Measurements from ENCODE around the gene GAK. TPM values are rescaled to one million over a fixed set of nuclear protein-coding genes. Genes with fewer than 3 reads are reported as not detected.

The GAK gene
- total and polyA plus RNA-seq, 2 of the 4 experiments (the other 2 are of a cell fraction): 45.1 to 133 TPM

DNA sequence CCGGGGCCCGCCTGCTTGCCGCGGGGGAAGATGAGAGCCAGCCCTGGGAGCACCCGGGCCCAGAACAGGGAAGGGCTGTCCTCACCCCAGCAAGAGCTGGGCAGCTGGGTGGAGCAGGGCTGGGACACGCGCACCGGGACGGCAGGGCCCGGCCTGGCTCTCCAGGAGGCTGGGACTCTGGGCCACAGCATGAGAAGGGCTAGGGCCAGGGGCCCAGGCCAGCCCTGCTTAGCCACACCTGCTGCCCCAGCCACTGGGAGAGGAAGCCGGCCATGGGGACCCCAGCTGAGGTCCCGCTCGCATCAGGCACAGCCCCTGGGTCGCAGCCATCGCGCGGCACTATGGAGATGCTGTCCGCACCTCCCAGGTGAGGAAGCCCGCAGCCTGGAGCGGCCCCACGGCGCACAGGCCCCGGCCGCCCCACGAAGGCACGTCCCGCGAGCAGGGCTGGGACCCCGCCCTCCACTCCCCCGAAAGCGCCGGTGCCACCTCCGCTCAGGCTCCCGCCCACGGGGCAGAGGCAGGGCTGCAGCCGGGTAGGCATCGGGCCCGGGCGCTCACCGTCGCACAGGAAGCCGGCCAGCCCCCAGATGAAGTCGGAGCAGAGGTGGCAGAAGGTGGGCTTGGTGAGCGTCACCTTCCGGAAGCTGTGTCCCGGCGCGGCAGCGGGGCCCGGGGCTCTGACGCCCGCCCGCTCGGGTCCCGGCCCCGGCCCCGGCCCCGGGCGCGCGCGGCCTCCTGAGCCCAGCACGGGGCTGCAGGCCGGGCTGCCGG lies 40.7 kb upstream of the GAK start:
- no peak overlapping the region for H2BK15ac ChIP-seq (ENCODE audit: low read depth, low read length)
- peak overlapping the region; percentile 84 for H3K4me2 ChIP-seq (ENCODE audit: low read depth, low read length)
- peak overlapping the region; percentile 95 for H2AK9ac ChIP-seq (replicated peaks; ENCODE audit: low read depth, low read length, poor library complexity)
- 0 out of 2 replicates have a peak overlapping the region, but pooled peaks have one; percentile 24 for H3K23ac ChIP-seq (ENCODE audit: low read depth, low read length)
- no TSS peak for BruUV-seq (replicated peaks)
- ATAC-seq (ENCODE audit: low read depth) (peak; percentile 65), DNase-seq (no peak)
- H2BK120ac ChIP-seq (ENCODE audit: low read depth, low read length): no peak overlapping the region
- no peak overlapping the region; the same call in 1 of the 2 replicates for H3K14ac ChIP-seq (replicated peaks; ENCODE audit: low read depth, low read length)
- peak overlapping the region in 1 of 2 experiments; percentile 65; a peak in 1 of 4 replicates for H4K8ac ChIP-seq (ENCODE audit: low read depth in 2 of 2, low read length in 2 of 2)
- POLR2A ChIA-PET (ENCODE audit: unreplicated experiment): no interaction called here
- intact Hi-C loops (cut with micrococcal nuclease): no loop called here
- H3K4me3 ChIP-seq (ENCODE audit: insufficient read depth, low read depth, low read length): peak overlapping the region; percentile 87
- no peak overlapping the region for H2BK5ac ChIP-seq (ENCODE audit: low read depth, low read length, poor library complexity, severe bottlenecking)
- no peak for TF ChIP-seq RCOR1 (IDR thresholded peaks at IDR 0.05; ENCODE audit: insufficient replicate concordance, low read length)
- TF ChIP-seq MAFK (IDR thresholded peaks at IDR 0.05; ENCODE audit: low read depth, low read length): no peak
- TF ChIP-seq NFE2L2 (IDR thresholded peaks at IDR 0.05; ENCODE audit: low read depth, low read length): no peak
- TF ChIP-seq CHD1 (IDR thresholded peaks at IDR 0.05; ENCODE audit: low read depth, low read length): no peak
- TF ChIP-seq POLR2A (IDR thresholded peaks at IDR 0.05; ENCODE audit: low read depth, low read length): no peak
- TF ChIP-seq BHLHE40 (IDR thresholded peaks at IDR 0.05; ENCODE audit: low read depth, low read length): no peak
- TF ChIP-seq RAD21 (IDR thresholded peaks at IDR 0.05; ENCODE audit: low read length): no peak
- TF ChIP-seq FOS (IDR thresholded peaks at IDR 0.05; ENCODE audit: low read depth, low read length): no peak
- no peak overlapping the region; the same call in 1 of the 2 replicates for H3K27ac ChIP-seq (ENCODE audit: insufficient read depth, low read length)
- WGBS, 2 experiments (ENCODE audit: extremely low coverage in 2 of 2, insufficient read length in 1 of 2): 1% methylated on average over 26 of the region's 65 CpGs; no CpG with 5 or more reads in 1 of the 2 experiments
- no peaks in the 10 kb centered on the region for H3K27me3 ChIP-seq (ENCODE audit: control insufficient read depth, insufficient read depth, low read length)
- no peak overlapping the region for H3K56ac ChIP-seq (ENCODE audit: extremely low read depth, insufficient read depth, low read length)
- dilution Hi-C loops (cut with HindIII; ENCODE audit: low sequenced_read_pairs, unreplicated experiment): no loop called here
- H2AFZ ChIP-seq (replicated peaks; ENCODE audit: low read length, poor library complexity): peak overlapping the region; percentile 91
- no peaks in the 10 kb centered on the region; the same call in 1 of the 2 replicates for H3K9me1 ChIP-seq (ENCODE audit: insufficient read depth, low read length)
- H4K20me1 ChIP-seq (ENCODE audit: insufficient read depth, low read length): peaks cover 32% of the 10 kb centered on the region
- peak overlapping the region; percentile 39; the same call in 1 of the 2 replicates for H2AK5ac ChIP-seq (ENCODE audit: low read depth, low read length)
- H3K9ac ChIP-seq (ENCODE audit: low read depth, low read length): peak overlapping the region; percentile 48
- H2BK20ac ChIP-seq (ENCODE audit: low read depth, low read length): no peak overlapping the region
- H3K36me3 ChIP-seq (ENCODE audit: control insufficient read depth, insufficient read depth, low read length): peaks cover 3% of the 10 kb centered on the region; the same call in 1 of the 2 replicates
- H3K18ac ChIP-seq (ENCODE audit: low read depth, low read length): no peak overlapping the region
- H4K91ac ChIP-seq (ENCODE audit: insufficient read depth, low read depth, low read length): no peak overlapping the region
- in situ Hi-C loops (cut with MboI; ENCODE audit: low sequenced_read_pairs): no loop called here
- no peaks in the 10 kb centered on the region for H3K9me3 ChIP-seq (ENCODE audit: control insufficient read depth, insufficient read depth, low read length)
- peak overlapping the region; percentile 61 for H3K4ac ChIP-seq (ENCODE audit: low read depth, low read length)
- peaks cover 13 to 24% of the 10 kb centered on the region in 2 experiments; a peak in 3 of 4 replicates for H3K79me1 ChIP-seq (ENCODE audit: low read depth in 1 of 2, low read length in 2 of 2)
- CTCF ChIA-PET: no interaction called here
- H4K5ac ChIP-seq (ENCODE audit: low read depth, low read length): no peak overlapping the region
- peaks cover 4% of the 10 kb centered on the region; the same call in 1 of the 2 replicates for H3K4me1 ChIP-seq (ENCODE audit: control insufficient read depth, insufficient read depth, low read length)

Measured in IMR-90 (cell line).